HepG2 (cell line): Measurements from ENCODE around the gene TCF25. TPM values are rescaled to one million over a fixed set of nuclear protein-coding genes. Genes with fewer than 3 reads are reported as not detected.

Experiments used
- ARID2 ChIP-seq: sonication (generic); formaldehyde crosslinking; IDR thresholded peaks from 2 replicates; pipeline ENCODE4 v1.8.1; 2022; ENCODE audit warnings: mild to moderate bottlenecking, missing genetic modification reagents, borderline replicate concordance
- KLF16 ChIP-seq, 2 experiments: sonication (generic) in 1 of 2; formaldehyde crosslinking in 1 of 2; IDR thresholded peaks; 2 replicates each; pipeline versions ENCODE4 v1.6.1 to v1.8.0; 2016 to 2023; ENCODE audit warnings: missing genetic modification reagents in 2 of 2, missing compliant biosample characterization in 1 of 2
- MTA3 ChIP-seq: sonication (generic); formaldehyde crosslinking; IDR thresholded peaks from 2 replicates; pipeline ENCODE4 v1.4.0; 2020; ENCODE audit warnings: missing genetic modification reagents
- PHB2 ChIP-seq: fragments of 450-650 bp; IDR thresholded peaks from 2 replicates; pipeline ENCODE4 v1.6.1; 2018; ENCODE audit not compliant: partially characterized antibody
- PHF8 ChIP-seq: sonication (generic); formaldehyde crosslinking; IDR thresholded peaks from 2 replicates; pipeline ENCODE4 v1.5.0; 2020; ENCODE audit warnings: missing genetic modification reagents
- SP4 ChIP-seq: sonication (generic); formaldehyde crosslinking; IDR thresholded peaks from 2 replicates; pipeline ENCODE4 v1.8.1; 2023; ENCODE audit warnings: mild to moderate bottlenecking, missing genetic modification reagents
- SRSF9 ChIP-seq: fragments of 200-400 bp; formaldehyde crosslinking; IDR thresholded peaks from 2 replicates; pipeline ENCODE4 v1.6.1; 2018; ENCODE audit warnings: borderline replicate concordance, mild to moderate bottlenecking, low read depth, low read length; ENCODE audit not compliant: insufficient read depth, poor library complexity, severe bottlenecking
- TEAD3 ChIP-seq: optimal IDR thresholded peaks from 2 replicates; pipeline ENCODE3; 2016; ENCODE audit warnings: borderline replicate concordance
- ZBTB49 ChIP-seq: sonication (generic); formaldehyde crosslinking; IDR thresholded peaks from 2 replicates; pipeline ENCODE4 v1.4.0; 2020; ENCODE audit warnings: missing genetic modification reagents, borderline replicate concordance
- ZNF253 ChIP-seq: sonication (generic); formaldehyde crosslinking; IDR thresholded peaks from 2 replicates; pipeline ENCODE4 v1.8.0; 2022; ENCODE audit warnings: mild to moderate bottlenecking, missing genetic modification reagents, borderline replicate concordance
- ZNF263 ChIP-seq: sonication (generic); formaldehyde crosslinking; IDR thresholded peaks from 2 replicates; pipeline ENCODE4 v1.4.0; 2020; ENCODE audit warnings: missing genetic modification reagents
- ZNF430 ChIP-seq: sonication (generic); formaldehyde crosslinking; IDR thresholded peaks from 2 replicates; pipeline ENCODE4 v1.9.0; 2021; ENCODE audit warnings: mild to moderate bottlenecking, missing genetic modification reagents
- ZNF451 ChIP-seq: sonication (generic); formaldehyde crosslinking; IDR thresholded peaks from 2 replicates; pipeline ENCODE4 v1.5.0; 2020; ENCODE audit warnings: mild to moderate bottlenecking, missing genetic modification reagents
- ZNF512 ChIP-seq: sonication (generic); formaldehyde crosslinking; IDR thresholded peaks from 2 replicates; pipeline ENCODE4 v1.4.0; 2020; ENCODE audit warnings: mild to moderate bottlenecking, missing genetic modification reagents
- ZNF773 ChIP-seq: sonication (generic); formaldehyde crosslinking; IDR thresholded peaks from 2 replicates; pipeline ENCODE4 v1.4.0; 2020; ENCODE audit warnings: missing genetic modification reagents, borderline replicate concordance
- ZNF792 ChIP-seq: IDR thresholded peaks from 2 replicates; pipeline ENCODE4 v1.6.1; 2016
- polyA plus RNA-seq, 8 experiments: library from polyadenylated mRNA; depleted of rRNA in 3 of 8; stranded (reverse) in 7 of 8; unstranded in 1 of 8; fragments of >200 nt; fragmentation: Illumina TruSeq in 4 of 8; extraction: Trizol in 4 of 8; gene quantifications; 2 replicates each; pipeline versions ENCODE4 v1.2.1 to v1.2.3, GENCODE V29; 2011 to 2016; ENCODE audit warnings: low read depth in 4 of 8, missing spikeins in 1 of 8, mixed read lengths in 1 of 8; ENCODE audit not compliant: insufficient read depth in 1 of 8
- total RNA-seq, 5 experiments: library from RNA; depleted of rRNA; stranded (reverse); fragments of >200 nt; fragmentation: Illumina TruSeq; extraction: Trizol; gene quantifications; 2 replicates each; pipeline ENCODE4 v1.2.3, GENCODE V29; 2016; ENCODE audit warnings: low read depth in 1 of 5
- TF ChIP-seq, protein P1 (sequence below): sonication (generic); formaldehyde crosslinking; IDR thresholded peaks from 2 replicates; pipeline ENCODE4 v1.4.0; 2020; ENCODE audit warnings: missing genetic modification reagents, borderline replicate concordance

The TCF25 gene
- total and polyA plus RNA-seq, 2 of the 13 experiments (the other 11 are each of a cell fraction or from before 2014, with no cell fraction given), result 138 to 206 TPM

GRCh38 chr16:89922884-89923639 is 49.7 kb downstream of the TCF25 start, which contains the start of gene TUBB3 (continued):
- TF ChIP-seq ZNF773 (0 out of 2 replicates have a peak, but pooled peaks have one; percentile 86), ZNF512 (CRISPR knock-in tag) (no peak), PHB2 (no peak), SRSF9 (no peak), KLF16 (CRISPR knock-in tag; IDR thresholded peaks at IDR 0.05) (no peak; a peak in 1 of 4 replicates), ZNF792 (peak; percentile 24; the same call in 1 of the 2 replicates), ZBTB49 (CRISPR knock-in tag) (no peak), PHF8 (peak; percentile 45; the same call in 1 of the 2 replicates), SP4 (CRISPR knock-in tag) (peak; percentile 88), ZNF451 (CRISPR knock-in tag) (peak; percentile 65; the same call in 1 of the 2 replicates), ZNF430 (CRISPR knock-in tag) (0 out of 2 replicates have a peak, but pooled peaks have one; percentile 39), TEAD3 (CRISPR knock-in tag) (no peak), ZNF263 (no peak), ARID2 (no peak), ZNF253 (no peak), MTA3 (CRISPR knock-in tag) (no peak)
- TF ChIP-seq, protein P1, sequence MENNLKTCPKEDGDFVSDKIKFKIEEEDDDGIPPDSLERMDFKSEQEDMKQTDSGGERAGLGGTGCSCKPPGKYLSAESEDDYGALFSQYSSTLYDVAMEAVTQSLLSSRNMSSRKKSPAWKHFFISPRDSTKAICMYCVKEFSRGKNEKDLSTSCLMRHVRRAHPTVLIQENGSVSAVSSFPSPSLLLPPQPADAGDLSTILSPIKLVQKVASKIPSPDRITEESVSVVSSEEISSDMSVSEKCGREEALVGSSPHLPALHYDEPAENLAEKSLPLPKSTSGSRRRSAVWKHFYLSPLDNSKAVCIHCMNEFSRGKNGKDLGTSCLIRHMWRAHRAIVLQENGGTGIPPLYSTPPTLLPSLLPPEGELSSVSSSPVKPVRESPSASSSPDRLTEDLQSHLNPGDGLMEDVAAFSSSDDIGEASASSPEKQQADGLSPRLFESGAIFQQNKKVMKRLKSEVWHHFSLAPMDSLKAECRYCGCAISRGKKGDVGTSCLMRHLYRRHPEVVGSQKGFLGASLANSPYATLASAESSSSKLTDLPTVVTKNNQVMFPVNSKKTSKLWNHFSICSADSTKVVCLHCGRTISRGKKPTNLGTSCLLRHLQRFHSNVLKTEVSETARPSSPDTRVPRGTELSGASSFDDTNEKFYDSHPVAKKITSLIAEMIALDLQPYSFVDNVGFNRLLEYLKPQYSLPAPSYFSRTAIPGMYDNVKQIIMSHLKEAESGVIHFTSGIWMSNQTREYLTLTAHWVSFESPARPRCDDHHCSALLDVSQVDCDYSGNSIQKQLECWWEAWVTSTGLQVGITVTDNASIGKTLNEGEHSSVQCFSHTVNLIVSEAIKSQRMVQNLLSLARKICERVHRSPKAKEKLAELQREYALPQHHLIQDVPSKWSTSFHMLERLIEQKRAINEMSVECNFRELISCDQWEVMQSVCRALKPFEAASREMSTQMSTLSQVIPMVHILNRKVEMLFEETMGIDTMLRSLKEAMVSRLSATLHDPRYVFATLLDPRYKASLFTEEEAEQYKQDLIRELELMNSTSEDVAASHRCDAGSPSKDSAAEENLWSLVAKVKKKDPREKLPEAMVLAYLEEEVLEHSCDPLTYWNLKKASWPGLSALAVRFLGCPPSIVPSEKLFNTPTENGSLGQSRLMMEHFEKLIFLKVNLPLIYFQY (CRISPR knock-in tag), result no peak; the same call in 1 of the 2 replicates
